ENCODE results near the gene TRAM2.
A peak's percentile ranks its signal among the peaks of the same experiment; 100 is the strongest.

Gene TRAM2, protein sequence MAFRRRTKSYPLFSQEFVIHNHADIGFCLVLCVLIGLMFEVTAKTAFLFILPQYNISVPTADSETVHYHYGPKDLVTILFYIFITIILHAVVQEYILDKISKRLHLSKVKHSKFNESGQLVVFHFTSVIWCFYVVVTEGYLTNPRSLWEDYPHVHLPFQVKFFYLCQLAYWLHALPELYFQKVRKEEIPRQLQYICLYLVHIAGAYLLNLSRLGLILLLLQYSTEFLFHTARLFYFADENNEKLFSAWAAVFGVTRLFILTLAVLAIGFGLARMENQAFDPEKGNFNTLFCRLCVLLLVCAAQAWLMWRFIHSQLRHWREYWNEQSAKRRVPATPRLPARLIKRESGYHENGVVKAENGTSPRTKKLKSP

DNA sequence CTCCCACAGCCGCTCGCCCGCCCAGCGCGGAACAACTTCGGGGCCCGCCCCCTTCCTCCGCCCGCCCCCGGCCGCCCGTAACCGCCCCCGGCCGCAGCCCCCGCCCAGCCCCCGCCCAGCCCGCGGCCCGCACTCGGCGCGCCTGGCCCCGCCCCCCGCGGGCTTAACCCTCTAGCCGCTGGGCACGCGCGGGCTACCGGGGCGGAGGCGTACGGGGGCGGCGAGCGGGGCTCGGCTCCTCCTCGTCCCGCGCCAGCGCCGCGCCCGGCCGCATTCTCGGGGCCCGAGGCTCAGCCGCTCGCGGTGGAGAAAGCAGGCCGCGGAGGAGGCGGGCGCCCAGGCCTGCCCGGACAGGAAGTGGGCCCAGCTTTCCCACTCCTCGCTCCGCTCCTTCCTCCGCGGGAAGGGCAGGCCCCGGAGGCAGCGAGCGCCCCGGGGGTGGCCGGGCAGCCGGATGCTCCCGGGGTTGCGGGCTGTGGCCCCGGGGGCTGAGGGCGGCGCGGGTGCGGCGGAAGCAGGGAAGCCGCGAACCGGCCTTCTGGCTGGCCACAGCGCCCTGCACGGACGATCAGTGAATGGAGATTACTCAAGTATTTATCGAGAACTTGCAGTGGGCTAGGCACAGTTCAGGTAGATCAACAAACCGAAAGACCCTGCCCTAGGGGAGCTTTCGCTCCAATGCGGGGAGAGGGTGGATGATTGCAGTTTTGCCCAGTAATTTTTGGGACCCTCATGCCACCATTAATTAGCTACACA is at the start of gene TRAM2:
Gene TRAM2, minus strand, starts transcription at position 39 of the 756 bp plus-strand sequence. CDS start 145 bp downstream, outside the sequence.
- peak; percentile 61 for DNase-seq (ENCODE audit: low spot score)

DNA sequence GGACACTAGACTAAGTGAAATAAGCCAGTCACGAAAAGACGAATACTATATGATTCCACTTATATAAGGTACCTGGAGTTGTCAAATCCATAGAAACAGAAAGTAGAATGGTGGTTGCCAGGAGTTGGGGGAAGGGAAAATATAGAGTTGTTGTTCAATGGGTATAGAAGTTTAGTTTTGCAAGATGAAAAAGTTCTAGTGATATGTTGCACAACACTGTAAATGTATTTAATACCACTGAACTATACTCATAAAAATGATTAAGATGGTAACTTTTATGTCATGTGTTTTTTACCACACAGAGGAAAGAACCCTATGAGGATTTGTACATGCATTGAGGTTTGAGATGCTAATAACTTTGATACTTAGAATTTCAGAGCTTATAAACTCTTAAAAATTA is 46.0 kb upstream of the TRAM2 start:
- DNase-seq (ENCODE audit: low spot score), result no peak

DNA sequence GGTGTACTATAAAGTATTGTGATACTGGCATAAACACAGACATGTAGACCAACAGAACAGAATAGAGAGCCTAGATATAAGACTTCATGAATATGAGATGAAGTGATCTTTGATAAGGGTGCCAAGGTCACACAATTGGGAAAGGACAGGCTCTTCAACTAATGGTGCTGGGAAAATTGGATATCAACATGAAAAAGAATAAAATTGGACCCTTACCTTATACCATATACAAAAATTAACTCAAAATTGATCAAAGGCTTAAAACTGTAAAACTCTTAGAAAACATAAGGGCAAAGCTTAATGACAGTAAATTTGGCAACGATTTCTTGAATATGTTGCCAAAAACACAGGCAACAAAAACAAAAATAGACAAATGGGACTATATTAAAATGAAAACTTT is 44.8 kb upstream of the TRAM2 start:
- no peak for DNase-seq (ENCODE audit: low spot score)

DNA sequence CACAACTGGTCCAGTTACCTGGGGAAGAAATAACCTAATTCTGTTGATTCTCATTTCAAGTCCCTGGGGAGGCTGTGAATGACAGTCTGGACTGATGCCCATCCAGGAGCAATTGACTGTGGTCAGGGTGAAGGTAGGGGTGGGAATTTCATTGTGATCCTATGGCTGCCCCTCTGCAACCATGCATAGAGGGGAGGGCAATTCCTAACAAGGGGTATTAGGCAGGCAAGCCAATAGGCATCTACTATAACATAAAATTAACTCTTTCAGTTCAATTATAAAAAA is 44.0 kb upstream of the TRAM2 start:
- no peak for DNase-seq (ENCODE audit: low spot score)

- no peak for DNase-seq (ENCODE audit: low spot score)
Measured at GRCh38 chr6:52620055-52620905, 43.4 kb upstream of the TRAM2 start.

- DNase-seq (ENCODE audit: low spot score), result no peak
Measured at GRCh38 chr6:52617087-52617486, 40.2 kb upstream of the TRAM2 start.

GRCh38 chr6:52616059-52616690 is 39.3 kb upstream of the TRAM2 start:
- DNase-seq (ENCODE audit: low spot score), result no peak

GRCh38 chr6:52612336-52613054 is 35.6 kb upstream of the TRAM2 start:
- DNase-seq (ENCODE audit: low spot score), result peak; percentile 95

GRCh38 chr6:52611833-52612232 is 35.0 kb upstream of the TRAM2 start:
- DNase-seq (ENCODE audit: low spot score), result no peak

DNA sequence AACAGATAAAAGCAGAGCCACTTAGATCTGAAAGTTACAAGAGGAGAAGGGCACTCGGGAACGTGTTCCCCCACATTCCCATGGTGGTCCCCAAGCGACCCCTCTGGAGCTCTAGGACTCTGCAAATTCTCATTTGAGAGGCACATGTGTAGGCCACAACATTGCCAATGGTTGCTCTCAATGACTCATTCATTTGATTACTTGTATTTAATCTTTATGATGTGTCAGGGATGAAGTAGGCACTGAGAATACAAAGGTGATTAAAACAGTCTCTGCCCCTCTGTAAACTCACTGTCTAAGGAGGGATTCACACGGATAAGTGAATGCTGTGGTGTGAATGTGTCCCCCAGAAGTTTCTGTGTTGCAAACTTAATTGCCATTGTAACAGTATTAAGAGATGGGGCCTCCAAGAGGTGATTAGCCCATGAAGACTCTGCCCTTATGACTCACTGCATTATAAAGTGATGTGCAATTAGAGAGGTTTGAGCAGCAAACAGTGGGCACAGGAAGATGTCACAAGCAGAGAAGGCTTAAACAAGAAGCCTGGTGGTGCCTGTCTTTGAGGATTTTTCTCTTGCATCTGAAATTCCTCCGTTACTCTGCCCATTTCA is 34.0 kb upstream of the TRAM2 start:
- peak; percentile 37 for DNase-seq (ENCODE audit: low spot score)

DNA sequence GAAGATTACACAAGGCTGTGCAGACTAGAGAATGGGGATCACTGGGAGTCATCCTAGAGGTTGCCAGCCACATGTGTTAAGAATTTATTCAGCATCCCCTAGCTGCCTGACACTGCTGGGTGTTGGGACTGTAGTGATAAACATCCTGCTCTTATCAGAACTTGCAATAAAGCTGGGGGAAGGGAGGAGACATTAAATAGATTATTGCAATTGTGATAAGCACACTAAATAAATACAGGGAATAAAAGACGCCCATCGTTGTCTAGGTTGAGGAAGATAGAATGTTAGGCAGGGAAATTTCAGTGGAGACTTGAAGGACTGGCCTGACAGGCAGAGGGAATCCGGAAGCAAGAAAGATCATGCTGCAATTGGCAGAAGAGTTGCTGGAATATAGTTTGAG is 33.2 kb upstream of the TRAM2 start:
- DNase-seq (ENCODE audit: low spot score), result no peak

DNA sequence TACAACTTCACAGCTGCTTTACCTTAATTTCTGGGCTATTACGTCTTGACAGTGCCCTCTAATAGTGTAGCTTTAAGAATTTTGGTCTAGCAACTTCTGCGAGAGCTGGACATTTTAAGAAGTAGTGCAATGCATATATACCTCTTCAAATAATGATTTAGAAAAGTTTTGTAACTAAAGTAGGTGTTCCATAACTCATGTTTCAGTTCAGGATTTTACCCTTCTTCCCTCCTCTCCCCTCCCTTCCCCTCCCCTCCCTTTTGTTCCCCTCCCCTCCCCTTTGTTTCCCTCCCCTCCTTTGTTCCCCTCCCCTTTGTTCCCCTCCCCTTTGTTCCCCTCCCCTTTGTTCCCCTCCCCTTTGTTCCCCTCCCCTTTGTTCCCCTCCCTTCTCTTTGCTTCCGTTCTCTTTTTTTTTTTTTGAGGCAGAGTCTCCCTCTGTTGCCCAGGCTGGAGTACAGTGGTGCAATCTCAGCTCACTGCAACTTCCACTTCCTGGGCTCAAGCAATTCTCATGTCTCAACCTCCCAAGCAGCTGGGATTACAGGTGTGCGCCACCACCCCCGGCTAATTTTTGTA is 28.8 kb upstream of the TRAM2 start:
- no peak for DNase-seq (ENCODE audit: low spot score)

DNA sequence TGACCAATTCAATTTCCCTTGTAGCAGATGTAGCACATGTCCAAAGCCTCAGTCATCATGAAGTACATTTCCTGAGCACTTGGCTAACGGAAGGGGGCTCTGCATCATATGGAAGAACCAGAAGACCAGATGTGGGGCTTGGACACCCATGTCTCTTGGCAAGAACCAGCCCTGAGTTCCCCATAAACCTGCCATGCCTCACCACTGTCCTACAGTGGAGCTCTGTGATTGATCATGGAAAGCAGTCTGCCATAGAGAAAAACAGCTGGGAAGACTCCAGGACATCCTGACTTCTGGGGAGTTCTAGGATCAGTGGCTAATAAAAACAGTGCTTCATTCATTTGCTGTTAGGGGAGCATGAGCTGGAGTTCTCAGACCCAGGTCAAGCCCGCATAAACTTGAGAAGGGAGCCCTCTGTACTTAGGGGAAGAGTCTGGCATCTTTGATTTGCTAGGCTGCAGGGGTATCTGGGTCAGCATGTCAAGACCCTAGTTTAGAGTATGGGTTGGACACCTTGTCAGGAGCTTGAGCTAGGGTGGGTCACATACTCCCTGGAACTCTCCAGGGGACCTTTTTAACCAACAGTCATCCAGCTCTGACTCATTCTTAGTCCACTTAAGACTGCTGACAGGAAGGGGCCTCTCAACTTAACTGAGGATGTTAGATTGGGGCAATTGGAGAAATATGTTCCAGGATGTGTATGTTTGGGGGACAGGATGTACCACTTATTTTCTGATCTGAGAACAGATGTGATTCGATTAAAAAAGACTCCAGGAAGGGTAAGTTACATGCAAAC is 26.3 kb upstream of the TRAM2 start:
- DNase-seq (ENCODE audit: low spot score), result peak; percentile 31

- no peak for DNase-seq (ENCODE audit: low spot score)
Measured at GRCh38 chr6:52598824-52599190, 21.9 kb upstream of the TRAM2 start.

- DNase-seq (ENCODE audit: low spot score), result peak; percentile 71
Measured at GRCh38 chr6:52598123-52598823, 21.4 kb upstream of the TRAM2 start.

GRCh38 chr6:52597738-52598122 is 20.9 kb upstream of the TRAM2 start:
- DNase-seq (ENCODE audit: low spot score), result no peak

DNA sequence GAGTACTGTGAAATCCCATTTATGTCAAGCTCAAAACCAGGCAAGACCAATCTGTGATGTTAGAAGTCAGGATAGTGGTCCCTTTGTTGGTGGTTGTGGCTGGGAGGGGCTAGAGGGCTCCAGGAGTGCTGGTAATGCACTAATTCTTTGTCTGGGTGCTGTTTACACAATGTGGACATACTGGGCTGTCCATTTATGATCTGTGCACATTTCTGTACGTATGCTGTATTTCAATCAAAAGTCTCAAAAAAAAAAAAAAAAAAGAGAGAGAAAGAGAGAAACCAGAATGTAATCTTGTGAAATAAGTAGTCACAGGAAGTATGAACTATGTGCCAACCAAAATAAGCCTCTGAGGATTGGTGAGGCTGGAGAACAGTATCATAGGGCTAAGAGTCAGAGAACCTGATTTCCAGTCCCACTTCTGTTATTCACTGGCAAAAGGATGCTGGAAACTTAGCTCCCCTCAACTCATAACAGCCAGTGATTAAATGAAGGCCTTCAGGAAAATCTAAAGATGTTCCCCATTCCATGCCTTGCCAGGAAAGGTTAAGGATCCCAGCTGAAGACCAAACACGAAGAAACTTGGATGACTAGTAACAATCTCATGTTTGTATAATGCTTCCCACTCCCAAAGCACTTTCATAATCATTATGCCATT is 19.6 kb upstream of the TRAM2 start:
- peak; percentile 98 for DNase-seq (ENCODE audit: low spot score)

- no peak for DNase-seq (ENCODE audit: low spot score)
Measured at GRCh38 chr6:52595796-52596130, 18.9 kb upstream of the TRAM2 start.
